ENCODE data around the gene LARP6. TPM values are rescaled to one million over a fixed set of nuclear protein-coding genes. Genes with fewer than 3 reads are reported as not detected.
A peak's percentile ranks its signal among the peaks of the same experiment; 100 is the strongest.

The LARP6 gene
- total RNA-seq, 1 donor from 2014 or later: 28.8 TPM

GRCh38 chr15:70834999-70835398, 19.0 kb downstream of the LARP6 start:
- no peak for TF ChIP-seq CTCF (conservative IDR thresholded peaks at IDR 0.05; ENCODE audit: low read depth, low read length)
- no peak for DNase-seq (ENCODE audit: low read depth)
- H3K4me3 ChIP-seq (ENCODE audit: low read depth, low read length): no peak overlapping the region

- DNase-seq (ENCODE audit: low read depth): no peak
- no peak for TF ChIP-seq CTCF (conservative IDR thresholded peaks at IDR 0.05; ENCODE audit: low read depth, low read length)
- H3K4me3 ChIP-seq (ENCODE audit: low read depth, low read length): no peak overlapping the region
Observed at GRCh38 chr15:70833861-70834765, 19.8 kb downstream of the LARP6 start.

GRCh38 chr15:70833422-70833821, 20.5 kb downstream of the LARP6 start:
- H3K4me3 ChIP-seq (ENCODE audit: low read depth, low read length): no peak overlapping the region
- TF ChIP-seq CTCF (conservative IDR thresholded peaks at IDR 0.05; ENCODE audit: low read depth, low read length): no peak
- no peak for DNase-seq (ENCODE audit: low read depth)

GRCh38 chr15:70832176-70832575, 21.8 kb downstream of the LARP6 start:
- no peak for TF ChIP-seq CTCF (conservative IDR thresholded peaks at IDR 0.05; ENCODE audit: low read depth, low read length)
- H3K4me3 ChIP-seq (ENCODE audit: low read depth, low read length): no peak overlapping the region
- no peak for DNase-seq (ENCODE audit: low read depth)

- no peak for TF ChIP-seq CTCF (conservative IDR thresholded peaks at IDR 0.05; ENCODE audit: low read depth, low read length)
- no peak for DNase-seq (ENCODE audit: low read depth)
- no peak overlapping the region for H3K4me3 ChIP-seq (ENCODE audit: low read depth, low read length)
Observed at GRCh38 chr15:70831094-70831911, 22.7 kb downstream of the LARP6 start.

GRCh38 chr15:70830615-70831014, 23.3 kb downstream of the LARP6 start:
- no peak for TF ChIP-seq CTCF (conservative IDR thresholded peaks at IDR 0.05; ENCODE audit: low read depth, low read length)
- peak; percentile 73 for DNase-seq (ENCODE audit: low read depth)

More at GRCh38 chr15:70830615-70831014, 23.3 kb downstream of the LARP6 start:
- H3K4me3 ChIP-seq (ENCODE audit: low read depth, low read length): no peak overlapping the region
